ENCODE results near the gene METRNL.

METRNL gene

DNA sequence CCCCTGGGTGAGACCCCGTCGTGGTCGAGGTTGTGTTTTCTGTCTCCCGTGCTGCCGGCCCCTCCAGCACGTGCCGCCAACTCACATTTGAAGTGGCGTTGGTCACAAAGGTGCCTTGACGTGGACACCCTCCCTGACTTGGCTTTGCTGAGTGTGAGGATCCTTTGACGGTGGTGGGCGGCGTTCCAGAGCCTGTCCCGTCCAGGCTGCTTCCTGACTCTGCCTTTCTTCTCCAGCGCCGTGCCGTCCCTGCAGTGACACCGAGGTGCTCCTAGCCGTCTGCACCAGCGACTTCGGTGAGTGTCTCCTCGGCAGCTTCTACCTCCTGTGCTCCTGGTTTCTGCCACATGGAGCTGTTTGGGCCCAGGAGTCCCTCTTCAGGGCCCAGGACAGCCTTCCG lies 13.5 kb downstream of the METRNL start:
- Histone ChIP-seq H3K9me3 (ENCODE audit: control insufficient read depth, low read length) (no peaks in the 10 kb centered on the region), H3K4me1 (peaks cover 43% of the 10 kb centered on the region), H3K4me3 (ENCODE audit: low read depth, low read length) (no peak overlapping the region), H3K79me2 (peaks cover 39% of the 10 kb centered on the region), H3K27ac (no peak overlapping the region), H3K4me2 (ENCODE audit: low read length) (no peak overlapping the region), H3K9ac (no peak overlapping the region), H3K27me3 (ENCODE audit: control insufficient read depth, insufficient read depth, low read length) (no peaks in the 10 kb centered on the region), H3K36me3 (ENCODE audit: control insufficient read depth, insufficient read depth, low read length) (peaks cover 2% of the 10 kb centered on the region), H2AFZ (no peak overlapping the region)
- TF ChIP-seq, protein P1, sequence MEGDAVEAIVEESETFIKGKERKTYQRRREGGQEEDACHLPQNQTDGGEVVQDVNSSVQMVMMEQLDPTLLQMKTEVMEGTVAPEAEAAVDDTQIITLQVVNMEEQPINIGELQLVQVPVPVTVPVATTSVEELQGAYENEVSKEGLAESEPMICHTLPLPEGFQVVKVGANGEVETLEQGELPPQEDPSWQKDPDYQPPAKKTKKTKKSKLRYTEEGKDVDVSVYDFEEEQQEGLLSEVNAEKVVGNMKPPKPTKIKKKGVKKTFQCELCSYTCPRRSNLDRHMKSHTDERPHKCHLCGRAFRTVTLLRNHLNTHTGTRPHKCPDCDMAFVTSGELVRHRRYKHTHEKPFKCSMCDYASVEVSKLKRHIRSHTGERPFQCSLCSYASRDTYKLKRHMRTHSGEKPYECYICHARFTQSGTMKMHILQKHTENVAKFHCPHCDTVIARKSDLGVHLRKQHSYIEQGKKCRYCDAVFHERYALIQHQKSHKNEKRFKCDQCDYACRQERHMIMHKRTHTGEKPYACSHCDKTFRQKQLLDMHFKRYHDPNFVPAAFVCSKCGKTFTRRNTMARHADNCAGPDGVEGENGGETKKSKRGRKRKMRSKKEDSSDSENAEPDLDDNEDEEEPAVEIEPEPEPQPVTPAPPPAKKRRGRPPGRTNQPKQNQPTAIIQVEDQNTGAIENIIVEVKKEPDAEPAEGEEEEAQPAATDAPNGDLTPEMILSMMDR (IDR thresholded peaks at IDR 0.05): no peak

DNA sequence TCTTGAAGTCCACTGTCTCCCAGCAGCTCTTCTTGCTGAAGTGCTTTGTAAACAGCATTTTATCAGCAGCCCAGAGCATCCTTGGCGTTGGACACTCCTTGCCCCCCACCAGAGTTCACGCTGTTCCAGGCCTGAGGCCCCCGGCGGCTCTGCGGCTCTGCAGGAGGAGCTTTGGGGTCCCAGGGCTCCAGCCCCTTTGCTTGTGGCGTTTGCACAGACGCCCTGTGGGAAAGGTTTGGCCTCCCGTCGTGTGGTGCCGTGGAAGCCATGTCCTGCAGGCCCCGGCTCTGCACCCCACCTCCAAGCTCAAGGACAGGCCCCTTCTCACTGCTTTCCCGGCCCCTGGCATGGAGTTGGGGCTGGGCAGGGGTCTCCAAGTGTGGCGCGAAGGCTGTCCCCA lies 14.1 kb downstream of the METRNL start:
- Histone ChIP-seq H3K9ac (no peak overlapping the region), H3K4me3 (ENCODE audit: low read depth, low read length) (no peak overlapping the region), H3K36me3 (ENCODE audit: control insufficient read depth, insufficient read depth, low read length) (peaks cover 2% of the 10 kb centered on the region), H3K27me3 (ENCODE audit: control insufficient read depth, insufficient read depth, low read length) (no peaks in the 10 kb centered on the region), H3K27ac (no peak overlapping the region), H3K4me2 (ENCODE audit: low read length) (no peak overlapping the region), H3K9me3 (ENCODE audit: control insufficient read depth, low read length) (no peaks in the 10 kb centered on the region), H3K4me1 (peaks cover 45% of the 10 kb centered on the region), H3K79me2 (peaks cover 33% of the 10 kb centered on the region), H2AFZ (no peak overlapping the region)
- TF ChIP-seq, protein P1 (IDR thresholded peaks at IDR 0.05): no peak

DNA sequence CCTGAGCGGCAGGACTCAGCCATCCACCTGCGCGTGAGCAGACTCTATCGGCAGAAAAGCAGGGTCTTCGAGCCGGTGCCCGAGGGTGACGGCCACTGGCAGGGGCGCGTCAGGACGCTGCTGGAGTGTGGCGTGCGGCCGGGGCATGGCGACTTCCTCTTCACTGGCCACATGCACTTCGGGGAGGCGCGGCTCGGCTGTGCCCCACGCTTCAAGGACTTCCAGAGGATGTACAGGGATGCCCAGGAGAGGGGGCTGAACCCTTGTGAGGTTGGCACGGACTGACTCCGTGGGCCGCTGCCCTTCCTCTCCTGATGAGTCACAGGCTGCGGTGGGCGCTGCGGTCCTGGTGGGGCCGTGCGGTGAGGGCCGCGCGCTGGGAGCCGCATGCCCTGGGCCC lies 14.9 kb downstream of the METRNL start:
- TF ChIP-seq, protein P1 (IDR thresholded peaks at IDR 0.05): no peak
- Histone ChIP-seq H3K9me3 (ENCODE audit: control insufficient read depth, low read length) (no peaks in the 10 kb centered on the region), H3K9ac (no peak overlapping the region), H3K79me2 (peaks cover 26% of the 10 kb centered on the region), H3K36me3 (ENCODE audit: control insufficient read depth, insufficient read depth, low read length) (peaks cover 2% of the 10 kb centered on the region), H3K4me1 (peaks cover 51% of the 10 kb centered on the region), H3K27ac (no peak overlapping the region), H3K4me2 (ENCODE audit: low read length) (no peak overlapping the region), H3K4me3 (ENCODE audit: low read depth, low read length) (no peak overlapping the region), H2AFZ (no peak overlapping the region), H3K27me3 (ENCODE audit: control insufficient read depth, insufficient read depth, low read length) (no peaks in the 10 kb centered on the region)

DNA sequence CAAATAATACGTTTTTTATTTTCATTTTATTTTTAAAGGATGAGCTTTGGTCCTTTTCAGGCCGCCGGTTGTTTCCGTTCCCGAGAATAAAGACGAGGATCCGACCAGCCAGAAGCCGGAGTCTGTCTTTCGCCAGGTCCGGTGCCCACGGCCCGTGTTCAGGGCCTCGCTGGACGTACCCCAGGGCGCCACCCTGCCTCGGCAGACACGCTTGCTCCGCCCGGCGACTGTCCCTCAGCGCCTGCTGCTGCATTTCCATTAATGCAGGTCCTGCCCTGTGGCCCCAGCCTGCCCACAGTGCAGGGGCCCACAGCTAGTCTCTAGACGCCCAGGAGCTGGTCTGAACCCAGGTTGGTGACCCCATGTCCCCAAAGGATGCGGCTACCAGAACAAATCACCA lies 15.6 kb downstream of the METRNL start:
- Histone ChIP-seq H3K27ac (no peak overlapping the region), H3K36me3 (ENCODE audit: control insufficient read depth, insufficient read depth, low read length) (peaks cover 2% of the 10 kb centered on the region), H3K9ac (no peak overlapping the region), H2AFZ (no peak overlapping the region), H3K27me3 (ENCODE audit: control insufficient read depth, insufficient read depth, low read length) (no peaks in the 10 kb centered on the region), H3K4me2 (ENCODE audit: low read length) (no peak overlapping the region), H3K9me3 (ENCODE audit: control insufficient read depth, low read length) (no peaks in the 10 kb centered on the region), H3K4me3 (ENCODE audit: low read depth, low read length) (no peak overlapping the region), H3K4me1 (peaks cover 51% of the 10 kb centered on the region), H3K79me2 (peaks cover 20% of the 10 kb centered on the region)
- TF ChIP-seq, protein P1 (IDR thresholded peaks at IDR 0.05): no peak

DNA sequence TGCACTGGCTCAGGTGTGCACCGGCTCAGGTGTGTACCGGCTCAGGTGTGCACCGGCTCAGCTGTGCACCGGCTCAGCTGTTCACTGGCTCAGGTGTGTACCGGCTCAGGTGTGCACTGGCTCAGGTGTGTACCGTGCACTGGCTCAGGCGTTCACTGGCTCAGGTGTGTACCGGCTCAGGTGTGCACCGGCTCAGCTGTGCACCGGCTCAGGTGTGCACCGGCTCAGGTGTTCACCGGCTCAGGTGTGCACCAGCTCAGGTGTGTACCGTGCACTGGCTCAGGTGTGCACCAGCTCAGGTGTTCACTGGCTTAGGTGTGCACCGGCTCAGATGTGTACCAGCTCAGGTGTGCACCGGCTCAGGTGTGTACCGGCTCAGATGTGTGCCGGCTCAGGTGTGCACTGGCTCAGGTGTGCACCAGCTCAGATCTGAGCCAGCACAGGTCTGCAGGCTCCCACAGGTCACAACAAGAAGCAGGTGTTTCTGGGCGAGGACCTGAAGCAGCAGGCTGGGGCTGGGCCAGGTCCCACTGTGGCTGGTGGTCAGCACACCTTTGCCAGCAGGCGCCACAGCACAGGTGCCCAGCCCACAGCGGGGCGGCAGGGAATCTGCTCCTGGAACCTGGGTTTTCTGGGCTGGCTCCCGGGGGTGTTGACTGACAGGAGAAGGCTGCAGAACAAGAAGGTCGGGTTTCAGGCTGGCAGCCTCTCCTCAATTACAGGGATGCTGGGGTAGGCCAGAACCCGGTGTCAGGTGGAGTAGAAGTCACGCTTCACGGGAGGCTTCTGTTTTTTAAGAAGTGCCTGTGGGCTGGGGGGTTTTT lies 17.2 kb downstream of the METRNL start:
- H3K4me2 ChIP-seq (ENCODE audit: low read length): peak overlapping the region; percentile 54
- peak overlapping the region; percentile 72 for H3K27ac ChIP-seq

More for the DNA sequence above, 17.2 kb downstream of the METRNL start:
- no peak overlapping the region for H2AFZ ChIP-seq
- peaks cover 2% of the 10 kb centered on the region for H3K36me3 ChIP-seq (ENCODE audit: control insufficient read depth, insufficient read depth, low read length)
- H3K9ac ChIP-seq: no peak overlapping the region
- no peaks in the 10 kb centered on the region for H3K9me3 ChIP-seq (ENCODE audit: control insufficient read depth, low read length)
- peaks cover 49% of the 10 kb centered on the region for H3K4me1 ChIP-seq
- H3K79me2 ChIP-seq: peaks cover 8% of the 10 kb centered on the region
- TF ChIP-seq, protein P1 (IDR thresholded peaks at IDR 0.05): no peak
- H3K27me3 ChIP-seq (ENCODE audit: control insufficient read depth, insufficient read depth, low read length): no peaks in the 10 kb centered on the region
- peak overlapping the region; percentile 44 for H3K4me3 ChIP-seq (ENCODE audit: low read depth, low read length)
